ENCODE results near the gene PRR30.

DNA sequence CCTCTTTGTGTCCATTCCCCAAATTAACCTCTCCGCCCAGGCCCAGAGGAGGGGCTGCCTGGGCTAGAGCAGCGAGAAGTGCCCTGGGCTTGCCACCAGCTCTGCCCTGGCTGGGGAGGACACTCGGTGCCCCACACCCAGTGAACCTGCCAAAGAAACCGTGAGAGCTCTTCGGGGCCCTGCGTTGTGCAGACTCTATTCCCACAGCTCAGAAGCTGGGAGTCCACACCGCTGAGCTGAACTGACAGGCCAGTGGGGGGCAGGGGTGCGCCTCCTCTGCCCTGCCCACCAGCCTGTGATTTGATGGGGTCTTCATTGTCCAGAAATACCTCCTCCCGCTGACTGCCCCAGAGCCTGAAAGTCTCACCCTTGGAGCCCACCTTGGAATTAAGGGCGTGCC is 39.2 kb downstream of the PRR30 start:
- TF ChIP-seq, protein P1, sequence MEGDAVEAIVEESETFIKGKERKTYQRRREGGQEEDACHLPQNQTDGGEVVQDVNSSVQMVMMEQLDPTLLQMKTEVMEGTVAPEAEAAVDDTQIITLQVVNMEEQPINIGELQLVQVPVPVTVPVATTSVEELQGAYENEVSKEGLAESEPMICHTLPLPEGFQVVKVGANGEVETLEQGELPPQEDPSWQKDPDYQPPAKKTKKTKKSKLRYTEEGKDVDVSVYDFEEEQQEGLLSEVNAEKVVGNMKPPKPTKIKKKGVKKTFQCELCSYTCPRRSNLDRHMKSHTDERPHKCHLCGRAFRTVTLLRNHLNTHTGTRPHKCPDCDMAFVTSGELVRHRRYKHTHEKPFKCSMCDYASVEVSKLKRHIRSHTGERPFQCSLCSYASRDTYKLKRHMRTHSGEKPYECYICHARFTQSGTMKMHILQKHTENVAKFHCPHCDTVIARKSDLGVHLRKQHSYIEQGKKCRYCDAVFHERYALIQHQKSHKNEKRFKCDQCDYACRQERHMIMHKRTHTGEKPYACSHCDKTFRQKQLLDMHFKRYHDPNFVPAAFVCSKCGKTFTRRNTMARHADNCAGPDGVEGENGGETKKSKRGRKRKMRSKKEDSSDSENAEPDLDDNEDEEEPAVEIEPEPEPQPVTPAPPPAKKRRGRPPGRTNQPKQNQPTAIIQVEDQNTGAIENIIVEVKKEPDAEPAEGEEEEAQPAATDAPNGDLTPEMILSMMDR (IDR thresholded peaks at IDR 0.05): no peak
- no peak for TF ChIP-seq EZH2 (IDR thresholded peaks at IDR 0.05; ENCODE audit: borderline replicate concordance, insufficient read depth, low read depth, low read length, poor library complexity, severe bottlenecking)
